ENCODE data around the gene PGA5.

PGA5 gene

DNA sequence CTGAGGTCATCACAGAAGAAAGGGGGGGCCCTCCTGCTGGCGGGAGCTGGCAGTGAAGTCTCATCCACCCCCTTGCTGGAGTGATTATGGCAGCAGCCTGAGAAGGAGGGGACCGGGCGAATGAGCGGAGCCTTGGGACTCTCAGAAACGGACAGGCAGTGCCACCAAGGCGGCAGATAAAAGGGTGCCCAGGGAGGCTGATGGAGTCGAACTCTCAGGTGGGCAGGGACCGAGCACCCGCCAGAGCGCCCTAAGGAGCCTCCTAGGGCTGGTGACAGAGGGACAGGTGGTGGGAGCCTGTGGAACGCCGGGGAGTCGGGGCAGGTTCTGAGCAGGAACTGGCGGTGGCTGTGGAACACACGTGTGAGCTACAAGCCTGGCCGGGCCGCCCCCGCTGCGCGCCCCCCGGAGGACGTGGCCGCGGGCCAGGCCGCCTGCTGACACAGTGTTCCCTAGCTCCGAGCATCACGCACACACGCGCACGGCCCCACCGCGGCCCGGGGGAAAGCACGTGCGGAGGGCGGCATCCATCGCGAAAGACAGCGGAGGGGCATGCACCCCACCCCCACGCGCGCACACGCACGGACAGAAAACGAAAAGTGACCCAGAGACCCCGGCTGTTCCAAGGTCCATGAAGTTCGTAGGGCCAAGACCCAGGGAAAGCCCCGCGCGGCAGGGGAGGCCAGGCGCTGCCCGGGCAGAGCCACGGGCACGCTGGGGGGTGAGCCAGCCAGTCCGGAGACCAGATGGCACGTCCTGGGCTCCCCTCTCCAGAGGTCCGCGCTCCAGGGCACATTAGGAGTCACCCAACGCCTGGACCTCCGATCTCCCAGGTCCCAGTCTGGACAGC lies 53.1 kb downstream of the PGA5 start:
- DNase-seq (peak; percentile 37), ATAC-seq (ENCODE audit: insufficient read depth, low read depth) (peak; percentile 50)
- Histone ChIP-seq H3K9ac (ENCODE audit: low read depth, low read length) (peak overlapping the region; percentile 55), H3K4me3 (ENCODE audit: low read depth in 1 of 2, low read length in 2 of 2) (peak overlapping the region; percentile 10 to 57; a peak in 3 of 4 replicates), H3K79me2 (ENCODE audit: insufficient read depth, low read length) (no peaks in the 10 kb centered on the region), H3K4me1 (ENCODE audit: insufficient read depth, low read length) (peaks cover 25% of the 10 kb centered on the region), H3K9me3 (ENCODE audit: insufficient read depth, low read length, severe bottlenecking) (no peaks in the 10 kb centered on the region), H3K36me3 (ENCODE audit: insufficient read depth, low read length) (peaks cover 12% of the 10 kb centered on the region), H3K27ac (ENCODE audit: low read length) (no peak overlapping the region), H3K4me2 (ENCODE audit: insufficient read depth, low read length) (peak overlapping the region; percentile 79), H2AFZ (ENCODE audit: low read depth, low read length) (peak overlapping the region; percentile 53), H3K27me3 (ENCODE audit: insufficient read depth, low read length, poor library complexity) (peaks cover 24% of the 10 kb centered on the region), H4K20me1 (ENCODE audit: insufficient read depth, low read length) (peaks cover 17% of the 10 kb centered on the region)
- TF ChIP-seq EZH2 (IDR thresholded peaks at IDR 0.05; ENCODE audit: borderline replicate concordance, low read depth, low read length, severe bottlenecking): peak; percentile 76
- TF ChIP-seq, protein P1, sequence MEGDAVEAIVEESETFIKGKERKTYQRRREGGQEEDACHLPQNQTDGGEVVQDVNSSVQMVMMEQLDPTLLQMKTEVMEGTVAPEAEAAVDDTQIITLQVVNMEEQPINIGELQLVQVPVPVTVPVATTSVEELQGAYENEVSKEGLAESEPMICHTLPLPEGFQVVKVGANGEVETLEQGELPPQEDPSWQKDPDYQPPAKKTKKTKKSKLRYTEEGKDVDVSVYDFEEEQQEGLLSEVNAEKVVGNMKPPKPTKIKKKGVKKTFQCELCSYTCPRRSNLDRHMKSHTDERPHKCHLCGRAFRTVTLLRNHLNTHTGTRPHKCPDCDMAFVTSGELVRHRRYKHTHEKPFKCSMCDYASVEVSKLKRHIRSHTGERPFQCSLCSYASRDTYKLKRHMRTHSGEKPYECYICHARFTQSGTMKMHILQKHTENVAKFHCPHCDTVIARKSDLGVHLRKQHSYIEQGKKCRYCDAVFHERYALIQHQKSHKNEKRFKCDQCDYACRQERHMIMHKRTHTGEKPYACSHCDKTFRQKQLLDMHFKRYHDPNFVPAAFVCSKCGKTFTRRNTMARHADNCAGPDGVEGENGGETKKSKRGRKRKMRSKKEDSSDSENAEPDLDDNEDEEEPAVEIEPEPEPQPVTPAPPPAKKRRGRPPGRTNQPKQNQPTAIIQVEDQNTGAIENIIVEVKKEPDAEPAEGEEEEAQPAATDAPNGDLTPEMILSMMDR (IDR thresholded peaks at IDR 0.05; ENCODE audit: borderline replicate concordance, extremely low read depth, low read length, poor library complexity, severe bottlenecking): no peak

DNA sequence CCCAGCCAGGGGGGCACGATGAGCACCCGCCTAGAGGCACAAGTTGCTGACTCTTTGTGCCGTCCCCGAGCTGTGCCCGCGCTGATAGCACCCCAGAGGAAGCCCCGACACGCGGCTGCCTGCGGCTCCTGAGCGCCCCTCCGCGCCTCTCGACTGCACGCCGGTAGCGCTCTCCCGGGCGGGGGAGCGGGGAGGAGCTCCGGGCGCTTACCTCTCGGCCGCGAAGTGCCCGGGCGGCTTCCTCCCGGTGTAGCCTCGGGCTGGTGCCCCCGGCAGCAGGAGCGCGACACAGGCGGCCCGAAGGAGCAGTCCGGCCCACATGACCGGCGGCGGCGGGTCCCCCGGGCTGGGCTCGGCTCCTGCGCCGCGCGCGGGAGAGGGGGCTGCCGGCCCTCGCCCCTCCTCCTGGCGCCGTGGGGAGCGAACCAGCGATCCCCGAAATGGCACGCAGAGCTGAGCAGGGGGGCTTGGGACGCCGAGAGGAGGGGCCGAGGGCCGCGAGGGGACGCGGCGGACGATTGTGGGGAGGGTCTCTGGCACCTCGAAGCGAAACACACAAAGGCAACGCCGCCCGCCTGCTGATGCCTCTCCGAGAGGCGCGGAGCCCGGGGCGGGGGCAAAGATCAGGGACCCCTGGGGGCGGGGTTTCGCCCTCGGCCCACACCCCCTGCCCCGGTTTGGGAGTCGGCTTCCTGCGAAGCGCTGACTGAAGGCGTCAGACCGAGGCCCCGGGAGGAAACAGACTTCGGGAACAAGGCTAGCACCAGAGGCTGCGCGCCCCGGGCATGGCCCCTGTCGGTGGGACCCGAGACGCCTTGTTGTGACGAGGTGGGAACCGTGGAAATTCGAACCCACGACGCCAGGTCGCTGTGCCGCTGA lies 54.0 kb downstream of the PGA5 start, which contains the start of gene VWCE:
Gene VWCE, minus strand, starts transcription at position 600 of the 879 bp plus-strand sequence. Its CDS starts 279 bp downstream, at position 321.
- Histone ChIP-seq H3K4me1 (ENCODE audit: insufficient read depth, low read length) (peaks cover 25% of the 10 kb centered on the region), H3K4me3 (ENCODE audit: low read depth in 1 of 2, low read length in 2 of 2) (peak within 1 kb of the TSS; percentile 10 to 57; a peak in 3 of 4 replicates), H3K27ac (ENCODE audit: low read length) (no peak within 1 kb of the TSS), H3K9me3 (ENCODE audit: insufficient read depth, low read length, severe bottlenecking) (no peaks in the 10 kb centered on the region), H3K79me2 (ENCODE audit: insufficient read depth, low read length) (no peaks in the 10 kb centered on the region), H2AFZ (ENCODE audit: low read depth, low read length) (peak within 1 kb of the TSS; percentile 53), H3K9ac (ENCODE audit: low read depth, low read length) (peak within 1 kb of the TSS; percentile 55), H3K4me2 (ENCODE audit: insufficient read depth, low read length) (peak within 1 kb of the TSS; percentile 79), H3K27me3 (ENCODE audit: insufficient read depth, low read length, poor library complexity) (peaks cover 24% of the 10 kb centered on the region), H4K20me1 (ENCODE audit: insufficient read depth, low read length) (peaks cover 17% of the 10 kb centered on the region), H3K36me3 (ENCODE audit: insufficient read depth, low read length) (peaks cover 20% of the 10 kb centered on the region)
- TF ChIP-seq EZH2 (IDR thresholded peaks at IDR 0.05; ENCODE audit: borderline replicate concordance, low read depth, low read length, severe bottlenecking): peak; percentile 8
- TF ChIP-seq, protein P1 (IDR thresholded peaks at IDR 0.05; ENCODE audit: borderline replicate concordance, extremely low read depth, low read length, poor library complexity, severe bottlenecking): peak; percentile 50
- ATAC-seq (ENCODE audit: insufficient read depth, low read depth) (peak; percentile 86), DNase-seq (peak; percentile 61)

DNA sequence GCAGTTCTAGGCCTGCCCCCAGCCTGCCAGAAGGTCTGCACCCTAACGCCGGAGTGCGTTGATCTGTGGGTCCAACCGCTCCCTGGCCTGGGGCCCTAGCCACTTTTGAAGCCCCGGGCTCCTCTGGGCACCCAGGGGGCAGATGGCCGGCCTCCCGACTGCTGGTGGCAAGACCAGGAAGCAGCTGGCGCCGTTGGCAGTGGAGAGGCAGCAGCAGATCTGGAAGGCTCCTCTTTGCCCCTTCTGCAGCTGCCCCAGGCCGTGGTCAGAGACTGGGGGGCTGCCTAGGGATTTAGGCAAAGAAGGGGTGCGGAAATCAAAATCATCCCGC lies 54.6 kb downstream of the PGA5 start:
- peak overlapping the region; percentile 79 for H3K4me2 ChIP-seq (ENCODE audit: insufficient read depth, low read length)
- no peak overlapping the region for H3K27ac ChIP-seq (ENCODE audit: low read length)
- no peak for ATAC-seq (ENCODE audit: insufficient read depth, low read depth)
- peaks cover 18% of the 10 kb centered on the region for H4K20me1 ChIP-seq (ENCODE audit: insufficient read depth, low read length)
- H3K9me3 ChIP-seq (ENCODE audit: insufficient read depth, low read length, severe bottlenecking): no peaks in the 10 kb centered on the region
- peaks cover 25% of the 10 kb centered on the region for H3K4me1 ChIP-seq (ENCODE audit: insufficient read depth, low read length)
- TF ChIP-seq EZH2 (IDR thresholded peaks at IDR 0.05; ENCODE audit: borderline replicate concordance, low read depth, low read length, severe bottlenecking): no peak
- H2AFZ ChIP-seq (ENCODE audit: low read depth, low read length): no peak overlapping the region
- H3K9ac ChIP-seq (ENCODE audit: low read depth, low read length): peak overlapping the region; percentile 55; the same call in 1 of the 2 replicates
- no peaks in the 10 kb centered on the region for H3K79me2 ChIP-seq (ENCODE audit: insufficient read depth, low read length)
- DNase-seq: no peak
- peak overlapping the region in 1 of 2 experiments; percentile 57; a peak in 1 of 4 replicates for H3K4me3 ChIP-seq (ENCODE audit: low read depth in 1 of 2, low read length in 2 of 2)
- H3K27me3 ChIP-seq (ENCODE audit: insufficient read depth, low read length, poor library complexity): peaks cover 24% of the 10 kb centered on the region
- H3K36me3 ChIP-seq (ENCODE audit: insufficient read depth, low read length): peaks cover 26% of the 10 kb centered on the region

Data from DND-41 (cell line).